NCI-H128 (cell line): Measurements from ENCODE around the gene GOLGA8K.
"Not testable (repeated sequence)": the region's sequence is repeated elsewhere in the genome, so short reads cannot be mapped to it uniquely, and the experiment has no call there.

Experiments
- DNase-seq: peaks from one replicate; lab custom pipeline; 2025; ENCODE audit not compliant: unreplicated experiment; lab: John Stamatoyannopoulos, UW

GOLGA8K gene

DNA sequence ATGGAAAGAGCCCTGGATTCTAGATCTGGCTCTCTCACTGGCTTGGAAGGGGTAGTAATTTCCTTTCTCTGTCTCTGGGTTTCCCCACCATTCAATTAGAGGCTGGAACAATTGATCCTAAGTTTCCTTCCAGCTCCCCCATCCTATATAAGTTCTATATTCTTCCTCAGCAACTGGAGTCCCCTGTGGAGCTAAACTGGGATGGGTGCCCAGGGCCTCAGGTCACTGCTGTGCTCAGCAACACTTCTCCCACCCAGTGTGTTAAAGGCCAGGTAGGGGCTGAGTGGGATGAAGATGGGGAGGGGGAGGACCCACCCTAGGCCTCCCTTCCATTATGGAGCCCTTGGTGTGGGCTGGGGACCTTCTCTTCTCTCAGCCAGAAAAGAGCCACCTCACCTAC is 46.2 kb downstream of the GOLGA8K start:
- DNase-seq: not testable (repeated sequence)

DNA sequence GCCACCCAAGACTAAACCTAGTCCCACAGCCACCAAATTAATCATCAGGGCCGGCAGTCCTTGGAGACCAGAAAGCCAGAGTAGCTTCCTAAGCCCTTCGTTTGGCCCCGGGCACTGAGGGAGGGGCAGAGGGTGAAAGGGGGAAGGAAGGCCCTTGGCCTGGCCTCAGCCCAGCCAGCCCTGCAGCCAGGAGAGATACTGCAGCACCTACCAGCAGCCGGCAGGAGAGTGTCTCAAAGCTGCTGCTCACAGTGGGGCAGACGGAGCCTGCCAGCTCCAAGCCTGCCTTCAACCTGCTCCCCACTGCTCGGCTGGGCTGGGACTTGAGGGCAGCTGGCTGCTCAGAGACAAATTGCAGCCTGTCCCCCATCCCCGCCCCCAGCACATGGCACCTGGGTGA is 50.3 kb downstream of the GOLGA8K start:
- not testable (repeated sequence) for DNase-seq

DNA sequence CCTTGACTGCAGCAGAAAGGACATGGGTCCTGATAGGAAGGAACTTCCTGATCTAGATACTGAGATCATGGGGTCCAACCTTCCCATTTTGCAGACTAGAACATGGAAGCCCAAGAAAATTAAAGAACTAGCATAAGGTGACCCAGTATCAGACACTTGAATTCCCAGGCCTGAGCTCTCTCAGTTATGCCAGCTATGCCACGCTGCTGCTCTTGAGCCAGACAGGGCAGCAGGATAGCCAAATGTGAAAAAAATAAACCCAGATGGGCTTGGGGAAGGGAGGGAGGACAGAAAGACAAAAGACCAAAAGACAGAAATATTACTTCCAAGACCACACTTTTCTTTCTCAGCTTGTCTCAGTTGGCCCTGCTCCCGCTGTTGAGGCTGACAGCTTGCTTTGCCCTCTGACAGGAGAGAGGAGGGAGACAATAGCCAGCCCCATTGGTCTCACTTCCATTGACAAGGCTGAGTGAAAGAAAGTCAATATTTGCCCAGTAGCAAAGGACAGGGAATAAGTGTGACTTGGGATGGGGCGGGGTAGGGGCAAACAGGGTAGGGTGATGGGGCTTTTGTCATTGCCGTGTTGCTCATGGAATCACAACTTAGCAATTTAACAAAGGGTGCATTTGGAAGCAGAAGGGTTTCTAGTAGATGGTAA is 52.4 kb downstream of the GOLGA8K start:
- not testable (repeated sequence) for DNase-seq

DNA sequence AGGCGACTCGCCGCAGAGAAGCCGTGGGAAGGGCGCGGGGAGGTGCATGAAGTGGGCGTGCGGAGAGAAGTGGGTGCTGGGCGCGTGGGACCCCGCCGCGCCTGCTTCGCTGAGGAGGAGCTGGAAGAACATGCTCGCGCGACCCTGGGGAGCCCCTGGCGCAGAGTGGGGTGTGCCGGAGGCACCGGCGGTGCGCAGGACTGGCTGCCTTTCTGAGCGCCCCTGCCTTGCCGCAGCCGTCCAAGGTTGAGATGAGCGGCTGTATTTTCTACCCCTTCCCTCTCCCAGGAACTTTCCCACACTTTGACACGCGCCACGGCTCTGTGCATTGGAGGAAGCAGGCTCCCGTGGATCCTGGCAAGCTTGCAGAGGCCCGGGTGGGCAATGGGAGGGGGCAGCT is 56.1 kb downstream of the GOLGA8K start:
- not testable (repeated sequence) for DNase-seq

DNA sequence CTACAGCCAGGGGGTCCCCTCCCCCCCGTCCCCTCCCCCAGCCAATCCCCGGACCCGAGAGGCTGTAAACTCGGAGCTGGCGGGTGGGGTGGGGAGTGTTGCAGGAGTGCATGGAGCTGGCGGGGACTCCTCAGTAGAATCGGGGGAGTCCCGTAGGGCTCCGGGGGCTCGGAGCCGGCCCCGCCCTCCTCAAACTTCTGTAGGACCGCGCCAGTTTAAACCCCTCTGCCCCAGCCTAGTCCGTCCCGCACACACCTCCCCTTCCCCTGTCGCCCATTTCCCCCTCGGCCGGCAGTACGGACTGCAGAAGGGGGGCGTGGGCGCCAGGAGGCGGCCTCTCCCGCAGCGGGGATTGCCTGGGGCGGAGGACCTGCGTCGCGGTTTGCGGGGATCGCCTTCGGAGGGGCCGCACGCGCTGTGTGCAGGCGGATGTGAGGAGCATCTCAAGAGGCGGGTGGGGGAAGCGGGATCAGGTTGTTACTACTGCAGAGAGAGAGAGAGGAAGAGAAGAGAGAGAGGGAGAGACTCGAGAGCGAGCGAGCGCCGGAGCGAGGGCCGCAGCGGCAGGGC is 57.0 kb downstream of the GOLGA8K start:
- not testable (repeated sequence) for DNase-seq

DNA sequence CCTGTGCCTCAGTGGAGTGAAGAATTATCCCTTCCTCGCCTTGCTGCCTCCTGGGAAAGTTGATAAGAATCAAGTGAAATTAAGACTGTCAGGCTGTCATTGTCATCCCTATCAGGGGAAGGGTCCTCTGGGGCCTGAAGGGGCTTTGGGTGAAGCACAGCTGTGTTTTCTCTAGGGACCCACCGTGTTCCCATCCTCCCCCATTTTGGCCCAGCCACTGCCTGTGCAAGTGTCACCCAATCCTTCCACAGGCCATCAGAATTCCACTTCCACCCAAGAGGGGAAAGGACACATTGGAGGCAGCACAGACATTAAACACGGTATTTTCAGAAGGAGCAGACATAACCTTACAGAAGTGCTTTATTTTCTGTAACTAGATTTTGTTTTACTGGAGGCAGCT is 59.2 kb downstream of the GOLGA8K start:
- not testable (repeated sequence) for DNase-seq
